T-helper 2 cell treated with Interferon-gamma antibody and Interleukin-4, amounts not matched to agents 5 μg/mL and 100 μg/mL, for 36 hours (primary cell): ENCODE data around the gene DLX4.

Source experiments
- DNase-seq: peaks from one replicate; pipeline ENCODE4 v3.0.0; 2021; ENCODE audit warnings: low spot score
- H3K27ac Mint-ChIP-seq: one replicate; pipeline ENCODE4 v1.8.0; 2021; ENCODE audit warnings: mild to moderate bottlenecking, mixed read lengths
- H3K27me3 Mint-ChIP-seq: one replicate; pipeline ENCODE4 v1.8.0; 2021; ENCODE audit warnings: low read depth, mixed read lengths
- H3K36me3 Mint-ChIP-seq: one replicate; pipeline ENCODE4 v1.8.0; 2021; ENCODE audit warnings: low read depth, mixed read lengths
- H3K4me1 Mint-ChIP-seq: one replicate; pipeline ENCODE4 v1.8.0; 2021; ENCODE audit warnings: low read depth, mixed read lengths
- H3K4me3 Mint-ChIP-seq: one replicate; pipeline ENCODE4 v1.8.0; 2022; ENCODE audit warnings: mild to moderate bottlenecking, moderate library complexity, mixed read lengths
- H3K9me3 Mint-ChIP-seq: one replicate; pipeline ENCODE4 v1.8.0; 2021; ENCODE audit warnings: mixed read lengths

The DLX4 gene

GRCh38 chr17:50014471-50015088 is 45.6 kb downstream of the DLX4 start:
- H3K4me1 Mint-ChIP-seq: no peaks in the 10 kb centered on the region
- no peak for DNase-seq
- peaks cover 19% of the 10 kb centered on the region for H3K9me3 Mint-ChIP-seq
- H3K27ac Mint-ChIP-seq: no peak overlapping the region
- H3K36me3 Mint-ChIP-seq: no peaks in the 10 kb centered on the region
- no peak overlapping the region for H3K4me3 Mint-ChIP-seq
- H3K27me3 Mint-ChIP-seq: peaks cover 13% of the 10 kb centered on the region

DNA sequence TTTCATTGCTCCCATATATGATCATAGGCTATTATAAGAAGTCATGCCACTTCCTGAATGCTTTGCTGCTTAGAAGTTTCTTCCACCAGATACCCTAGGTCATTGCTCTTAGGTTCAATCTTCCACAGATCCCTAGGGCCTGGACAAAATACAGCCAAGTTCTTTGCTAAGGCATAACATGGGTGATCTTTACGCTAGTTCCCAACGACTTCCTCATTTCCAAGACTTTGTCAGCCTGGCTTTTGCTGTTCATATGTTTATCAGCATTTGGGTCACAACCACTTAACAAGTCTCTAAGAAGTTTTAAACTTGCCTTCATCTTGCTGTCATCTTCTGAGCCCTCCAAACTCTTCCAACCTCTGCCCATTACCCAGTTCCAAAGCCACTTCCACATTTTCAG is 46.2 kb downstream of the DLX4 start:
- H3K27me3 Mint-ChIP-seq: peaks cover 13% of the 10 kb centered on the region
- no peaks in the 10 kb centered on the region for H3K36me3 Mint-ChIP-seq
- H3K4me1 Mint-ChIP-seq: no peaks in the 10 kb centered on the region
- no peak overlapping the region for H3K27ac Mint-ChIP-seq
- no peak overlapping the region for H3K4me3 Mint-ChIP-seq
- peaks cover 19% of the 10 kb centered on the region for H3K9me3 Mint-ChIP-seq
- no peak for DNase-seq

DNA sequence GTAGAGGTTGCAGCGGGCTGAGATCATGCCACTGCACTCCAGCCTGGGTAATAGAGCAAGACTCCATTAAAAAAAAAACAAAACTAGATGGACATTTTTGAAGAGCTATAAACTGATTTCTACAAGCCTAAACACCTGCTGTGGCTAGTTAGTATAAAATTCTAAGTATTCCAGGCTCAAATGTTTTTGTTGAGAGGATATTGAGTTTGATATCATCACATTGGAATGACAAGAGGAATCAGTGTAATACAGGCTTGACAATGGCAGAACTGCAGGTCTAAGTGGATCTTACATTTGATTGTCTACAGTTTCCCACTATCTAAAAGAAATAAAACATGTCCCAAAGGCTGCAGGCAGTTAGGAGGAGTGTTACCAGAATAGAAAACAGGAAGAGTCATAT is 49.9 kb downstream of the DLX4 start:
- Mint-ChIP-seq H3K36me3 (no peaks in the 10 kb centered on the region), H3K4me3 (no peak overlapping the region), H3K27ac (no peak overlapping the region), H3K4me1 (no peaks in the 10 kb centered on the region), H3K9me3 (peaks cover 9% of the 10 kb centered on the region), H3K27me3 (peaks cover 6% of the 10 kb centered on the region)
- no peak for DNase-seq

GRCh38 chr17:50020841-50021599 is 52.0 kb downstream of the DLX4 start:
- no peaks in the 10 kb centered on the region for H3K4me1 Mint-ChIP-seq
- no peaks in the 10 kb centered on the region for H3K36me3 Mint-ChIP-seq
- DNase-seq: no peak
- H3K9me3 Mint-ChIP-seq: no peaks in the 10 kb centered on the region
- H3K27me3 Mint-ChIP-seq: peaks cover 6% of the 10 kb centered on the region
- H3K4me3 Mint-ChIP-seq: no peak overlapping the region
- H3K27ac Mint-ChIP-seq: no peak overlapping the region

DNA sequence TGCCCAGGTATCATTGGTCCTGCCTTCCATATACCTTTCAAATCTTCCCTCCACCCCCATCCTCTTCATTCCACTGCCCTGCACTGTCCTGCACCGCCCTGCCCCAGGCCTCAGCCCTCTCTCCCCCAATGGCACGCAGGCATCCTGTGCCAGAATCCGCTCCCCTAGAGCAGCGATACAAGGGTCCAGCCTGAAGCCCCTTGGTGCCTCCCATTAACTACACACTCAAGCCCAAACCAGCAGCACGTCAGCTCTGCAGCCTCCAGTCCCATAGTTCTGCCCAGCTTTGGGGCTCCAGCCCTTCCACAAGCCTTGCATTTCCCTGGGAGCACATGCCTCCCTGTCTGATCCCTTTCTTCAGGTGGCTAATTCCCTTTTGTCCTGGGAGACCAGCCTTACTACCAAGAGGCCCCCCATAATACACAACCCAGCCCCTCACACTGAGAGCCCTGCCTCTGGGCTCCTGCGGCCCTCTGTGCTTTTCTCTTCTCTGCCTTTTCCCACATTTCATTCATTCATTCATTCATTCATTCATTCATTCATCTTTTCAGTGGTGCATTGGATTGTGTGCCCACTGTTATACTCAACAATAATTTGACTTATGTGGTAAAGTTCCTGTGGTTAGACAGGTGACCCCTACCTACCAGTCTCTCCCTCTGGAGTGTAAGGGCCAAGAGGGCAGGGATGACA is 52.8 kb downstream of the DLX4 start:
- Mint-ChIP-seq H3K9me3 (no peaks in the 10 kb centered on the region), H3K27ac (no peak overlapping the region), H3K27me3 (peaks cover 6% of the 10 kb centered on the region), H3K4me3 (no peak overlapping the region), H3K4me1 (no peaks in the 10 kb centered on the region), H3K36me3 (no peaks in the 10 kb centered on the region)
- DNase-seq: no peak

GRCh38 chr17:50022463-50023130 is 53.6 kb downstream of the DLX4 start:
- no peak overlapping the region for H3K4me3 Mint-ChIP-seq
- peaks cover 8% of the 10 kb centered on the region for H3K27me3 Mint-ChIP-seq
- no peak for DNase-seq
- H3K27ac Mint-ChIP-seq: no peak overlapping the region
- H3K36me3 Mint-ChIP-seq: no peaks in the 10 kb centered on the region
- peaks cover 4% of the 10 kb centered on the region for H3K4me1 Mint-ChIP-seq
- no peaks in the 10 kb centered on the region for H3K9me3 Mint-ChIP-seq

DNA sequence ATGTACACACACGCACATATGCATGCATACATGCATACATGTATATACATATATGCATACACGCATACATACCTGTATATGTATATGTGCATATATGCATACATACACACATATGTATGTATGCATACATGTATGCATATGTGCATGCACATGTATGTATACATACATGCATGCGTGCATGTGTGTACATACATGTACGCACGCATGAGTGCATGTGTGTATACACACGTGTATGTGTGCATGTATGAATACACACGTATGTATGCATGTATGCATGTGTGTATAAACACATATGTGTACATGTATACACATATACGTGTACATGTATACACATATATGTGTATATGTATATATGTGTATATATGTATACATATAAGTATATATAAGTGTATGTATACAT is 54.5 kb downstream of the DLX4 start:
- Mint-ChIP-seq H3K4me1 (peaks cover 10% of the 10 kb centered on the region), H3K36me3 (no peaks in the 10 kb centered on the region), H3K27me3 (peaks cover 13% of the 10 kb centered on the region), H3K9me3 (no peaks in the 10 kb centered on the region), H3K27ac (no peak overlapping the region), H3K4me3 (no peak overlapping the region)
- no peak for DNase-seq
